Thyroid gland (tissue), 4 donors: ENCODE results near the gene SMCO3.

Source experiments
- POLR2A ChIP-seq, 2 donors: fragments of 450-650 bp; IDR thresholded peaks; one replicate each; pipeline ENCODE4 v1.6.1; 2017; ENCODE audit warnings: antibody characterized with exemption in 2 of 2, mild to moderate bottlenecking in 2 of 2, moderate library complexity in 1 of 2
- TF ChIP-seq, protein P1 (sequence below), 6 experiments: fragments of 200-600 bp in 3 of 6; fragments of 450-650 bp in 3 of 6; sonication (generic) in 3 of 6; IDR thresholded peaks; one replicate each; pipeline ENCODE4 v1.5.1; 2016 to 2019; ENCODE audit warnings: antibody characterized with exemption in 6 of 6, mild to moderate bottlenecking in 2 of 6, inconsistent platforms in 1 of 6, moderate library complexity in 1 of 6

DNA sequence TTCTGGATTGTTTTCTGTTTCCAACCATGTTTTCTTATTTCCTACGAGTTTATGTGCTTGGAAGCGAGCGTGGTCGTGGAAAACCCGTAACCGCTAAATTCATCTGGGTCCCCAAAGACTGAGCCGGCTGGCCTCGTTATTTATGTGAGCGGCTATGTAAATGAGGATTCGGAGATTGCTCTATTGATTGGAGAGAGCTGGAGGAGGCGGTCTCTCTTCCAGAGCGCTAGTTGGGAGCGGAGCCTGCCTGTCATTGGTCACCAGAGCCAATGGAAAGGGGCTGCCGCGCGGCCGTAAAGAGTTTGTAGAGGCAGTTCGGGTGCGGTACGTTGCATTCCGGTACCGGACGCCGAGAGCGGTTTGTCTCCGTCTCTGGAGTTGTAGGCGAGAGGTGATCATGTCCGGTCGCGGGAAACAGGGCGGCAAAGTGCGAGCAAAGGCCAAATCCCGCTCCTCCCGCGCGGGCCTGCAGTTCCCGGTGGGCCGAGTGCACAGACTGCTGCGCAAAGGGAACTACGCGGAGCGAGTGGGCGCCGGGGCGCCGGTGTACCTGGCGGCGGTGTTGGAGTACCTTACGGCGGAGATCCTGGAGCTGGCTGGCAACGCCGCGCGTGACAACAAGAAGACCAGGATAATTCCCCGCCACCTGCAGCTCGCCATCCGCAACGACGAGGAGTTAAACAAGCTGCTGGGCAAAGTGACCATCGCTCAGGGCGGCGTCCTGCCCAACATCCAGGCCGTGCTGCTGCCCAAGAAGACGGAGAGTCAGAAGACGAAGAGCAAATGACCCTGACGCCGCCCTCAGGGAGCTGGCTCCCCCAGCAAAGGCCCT lies 39.7 kb downstream of the SMCO3 start:
- peak; percentile 83 to 97 for TF ChIP-seq POLR2A (IDR thresholded peaks at IDR 0.05)
- TF ChIP-seq, protein P1, sequence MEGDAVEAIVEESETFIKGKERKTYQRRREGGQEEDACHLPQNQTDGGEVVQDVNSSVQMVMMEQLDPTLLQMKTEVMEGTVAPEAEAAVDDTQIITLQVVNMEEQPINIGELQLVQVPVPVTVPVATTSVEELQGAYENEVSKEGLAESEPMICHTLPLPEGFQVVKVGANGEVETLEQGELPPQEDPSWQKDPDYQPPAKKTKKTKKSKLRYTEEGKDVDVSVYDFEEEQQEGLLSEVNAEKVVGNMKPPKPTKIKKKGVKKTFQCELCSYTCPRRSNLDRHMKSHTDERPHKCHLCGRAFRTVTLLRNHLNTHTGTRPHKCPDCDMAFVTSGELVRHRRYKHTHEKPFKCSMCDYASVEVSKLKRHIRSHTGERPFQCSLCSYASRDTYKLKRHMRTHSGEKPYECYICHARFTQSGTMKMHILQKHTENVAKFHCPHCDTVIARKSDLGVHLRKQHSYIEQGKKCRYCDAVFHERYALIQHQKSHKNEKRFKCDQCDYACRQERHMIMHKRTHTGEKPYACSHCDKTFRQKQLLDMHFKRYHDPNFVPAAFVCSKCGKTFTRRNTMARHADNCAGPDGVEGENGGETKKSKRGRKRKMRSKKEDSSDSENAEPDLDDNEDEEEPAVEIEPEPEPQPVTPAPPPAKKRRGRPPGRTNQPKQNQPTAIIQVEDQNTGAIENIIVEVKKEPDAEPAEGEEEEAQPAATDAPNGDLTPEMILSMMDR (IDR thresholded peaks at IDR 0.05), result peak in 1 of 6 experiments; percentile 10
